Activated CD4-positive, alpha-beta memory T cell treated with anti-CD3 and anti-CD28 coated beads, Interleukin-2, amount 10 ng/mL, durations not matched to agents 7 days and 5 days (primary cell): ENCODE measurements around the gene HEATR5A. TPM values are rescaled to one million over a fixed set of nuclear protein-coding genes. Genes with fewer than 3 reads are reported as not detected.
"Not testable (repeated sequence)": the region's sequence is repeated elsewhere in the genome, so short reads cannot be mapped to it uniquely, and the experiment has no call there.

Experiments used
- CTCF ChIA-PET: fragments of 350-600 bp; sonication (Branson Sonifier 250); formaldehyde crosslinking; loops from one replicate; lab custom pipeline; 2021; ENCODE audit warnings: antibody characterized with exemption, inconsistent platforms; lab: Charles Lee
- POLR2A ChIA-PET: fragments of 350-600 bp; sonication (Branson Sonifier 250); formaldehyde crosslinking; loops from one replicate; lab custom pipeline; 2021; ENCODE audit warnings: antibody characterized with exemption; lab: Charles Lee
- DNase-seq: peaks from one replicate; pipeline ENCODE4 v3.0.0-alpha.2; 2020
- H3K27ac Mint-ChIP-seq: one replicate; pipeline ENCODE4 v1.8.0; 2021; ENCODE audit warnings: mild to moderate bottlenecking, mixed read lengths
- H3K27me3 Mint-ChIP-seq: one replicate; pipeline ENCODE4 v1.8.0; 2021; ENCODE audit warnings: mixed read lengths
- H3K36me3 Mint-ChIP-seq: one replicate; pipeline ENCODE4 v1.8.0; 2021; ENCODE audit warnings: low read depth, mixed read lengths
- H3K4me1 Mint-ChIP-seq: one replicate; pipeline ENCODE4 v1.8.0; 2021; ENCODE audit warnings: mixed read lengths
- H3K4me3 Mint-ChIP-seq: one replicate; pipeline ENCODE4 v1.8.0; 2021; ENCODE audit warnings: mild to moderate bottlenecking, mixed read lengths
- H3K9me3 Mint-ChIP-seq: one replicate; pipeline ENCODE4 v1.8.0; 2021; ENCODE audit warnings: mixed read lengths
- total RNA-seq, 2 experiments: library from RNA; stranded (reverse); gene quantifications; one replicate each; pipeline ENCODE4 v1.2.3, GENCODE V29; 2021

The HEATR5A gene
- total RNA-seq, 2 experiments from 2014 or later = 9.4 to 12.5 TPM

DNA sequence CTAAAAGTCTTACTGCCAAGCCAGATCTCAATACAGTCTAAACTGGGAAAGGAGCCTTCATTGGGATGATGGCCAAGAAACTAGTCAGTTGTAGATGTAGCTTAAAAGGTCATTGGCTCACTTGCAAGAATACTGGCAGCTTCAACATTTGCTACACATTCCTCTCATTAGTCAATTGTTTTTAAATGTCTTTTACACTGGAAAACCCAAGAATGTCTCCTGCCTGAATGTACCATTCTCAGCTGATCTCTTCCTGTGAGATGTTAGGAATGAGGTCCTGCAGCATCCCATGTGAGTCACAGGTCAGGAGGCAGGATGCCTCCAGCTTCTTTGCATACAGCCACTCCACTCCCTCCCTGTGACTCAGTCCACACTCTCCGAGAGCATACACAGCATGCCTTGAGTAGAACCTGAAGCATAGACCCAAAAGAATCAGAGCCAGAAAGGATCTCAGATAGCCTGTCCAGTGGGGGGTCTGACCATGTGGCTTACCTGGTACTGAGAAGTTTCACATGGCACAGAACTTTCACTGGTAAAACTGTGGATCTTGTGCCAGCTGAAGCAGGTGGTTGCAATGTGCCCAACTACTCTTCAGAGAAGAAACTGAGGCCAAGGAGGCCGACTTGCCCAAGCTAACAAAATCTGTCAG, 156.7 kb downstream of the HEATR5A start:
- ChIA-PET CTCF (no interaction called here), POLR2A (interaction anchor here (2.5 kb wide), 1 partner anchor 55 kb away, joined by 7 read pairs; no protein-coding TSS in a partner anchor)
- H3K9me3 Mint-ChIP-seq = no peaks in the 10 kb centered on the region
- H3K4me3 Mint-ChIP-seq = no peak overlapping the region
- peaks cover 20% of the 10 kb centered on the region for H3K4me1 Mint-ChIP-seq
- no peaks in the 10 kb centered on the region for H3K36me3 Mint-ChIP-seq
- no peak overlapping the region for H3K27ac Mint-ChIP-seq
- no peaks in the 10 kb centered on the region for H3K27me3 Mint-ChIP-seq
- DNase-seq = no peak

DNA sequence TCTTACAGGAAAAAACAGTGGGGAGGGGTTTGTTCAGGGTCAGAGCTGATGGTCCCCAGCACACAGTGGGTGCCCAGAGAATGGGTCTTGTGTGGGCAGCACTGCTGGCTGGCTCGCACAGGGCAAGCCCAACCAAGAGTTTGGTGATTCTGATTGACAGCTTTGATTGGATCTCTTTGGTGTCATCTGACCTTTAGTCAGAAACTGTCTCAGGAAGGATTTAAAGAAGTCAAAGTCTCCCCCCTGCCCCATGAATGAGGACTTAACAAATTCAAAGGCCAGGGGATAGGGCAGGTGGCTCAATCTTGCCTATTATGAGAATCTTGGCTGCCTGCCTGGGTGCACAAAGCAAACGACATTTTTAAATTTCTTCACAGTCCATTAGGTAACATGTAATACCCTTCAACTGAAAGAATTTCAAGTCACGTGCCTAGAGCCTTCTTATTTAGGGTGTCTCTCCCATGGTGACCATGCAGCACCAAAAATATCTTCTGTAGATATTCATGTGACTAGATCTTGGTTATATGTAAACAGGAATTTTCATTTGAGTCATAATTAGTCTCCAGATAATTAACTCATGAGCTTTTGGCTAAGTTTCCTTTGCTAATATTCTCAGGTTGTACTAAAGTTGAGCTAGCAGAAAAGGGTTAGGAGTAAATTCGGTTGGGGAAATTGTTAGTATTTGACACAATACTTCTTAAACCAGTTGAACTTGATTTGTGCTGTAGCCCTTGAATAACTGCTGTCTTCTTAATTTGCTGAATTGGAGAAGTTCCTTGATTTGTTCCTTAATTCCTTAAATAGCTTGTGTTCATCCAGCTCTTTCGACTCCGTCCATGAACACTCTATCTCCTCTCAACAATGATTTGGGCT, 158.3 kb downstream of the HEATR5A start:
- DNase-seq = no peak
- ChIA-PET POLR2A (interaction anchor here (0.8 to 1.5 kb wide), 2 partner anchors 54 kb away, joined by 3 read pairs; no protein-coding TSS in a partner anchor), CTCF (no interaction called here)
- peaks cover 20% of the 10 kb centered on the region for H3K4me1 Mint-ChIP-seq
- H3K27ac Mint-ChIP-seq = no peak overlapping the region
- no peaks in the 10 kb centered on the region for H3K36me3 Mint-ChIP-seq
- H3K4me3 Mint-ChIP-seq = no peak overlapping the region
- no peaks in the 10 kb centered on the region for H3K27me3 Mint-ChIP-seq
- H3K9me3 Mint-ChIP-seq = no peaks in the 10 kb centered on the region

GRCh38 chr14:31261523-31261858, 158.9 kb downstream of the HEATR5A start:
- Mint-ChIP-seq H3K27me3 (no peaks in the 10 kb centered on the region), H3K9me3 (no peaks in the 10 kb centered on the region), H3K4me1 (peaks cover 19% of the 10 kb centered on the region), H3K36me3 (no peaks in the 10 kb centered on the region), H3K4me3 (no peak overlapping the region), H3K27ac (no peak overlapping the region)
- CTCF ChIA-PET = no interaction called here
- DNase-seq = no peak
- POLR2A ChIA-PET = interaction anchor here (1.5 kb wide), 1 partner anchor 53 kb away, joined by 3 read pairs; no protein-coding TSS in a partner anchor

DNA sequence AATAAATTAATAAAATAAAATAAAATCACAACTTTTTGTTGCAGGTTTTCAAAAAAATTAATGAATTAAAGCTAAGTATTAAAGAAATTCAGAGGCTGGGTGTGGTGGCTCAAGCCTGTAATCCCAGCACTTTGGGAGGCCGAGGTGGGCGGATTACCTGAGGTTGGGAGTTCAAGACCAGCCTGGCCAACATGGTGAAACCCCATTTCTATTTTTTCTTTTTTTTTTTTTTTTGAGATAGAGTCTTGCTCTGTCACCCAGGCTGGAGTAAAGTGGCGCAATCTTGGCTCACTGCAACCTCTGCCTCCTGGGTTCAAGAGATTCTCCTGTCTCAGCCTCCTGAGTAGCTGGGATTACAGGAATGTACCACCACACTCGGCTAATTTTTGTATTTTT, 161.3 kb downstream of the HEATR5A start:
- H3K27me3 Mint-ChIP-seq, H3K36me3 Mint-ChIP-seq, CTCF ChIA-PET, POLR2A ChIA-PET, DNase-seq, H3K4me3 Mint-ChIP-seq, H3K9me3 Mint-ChIP-seq, H3K4me1 Mint-ChIP-seq, H3K27ac Mint-ChIP-seq: not testable (repeated sequence)

GRCh38 chr14:31258427-31259039, 161.8 kb downstream of the HEATR5A start:
- POLR2A ChIA-PET = no interaction called here

DNA sequence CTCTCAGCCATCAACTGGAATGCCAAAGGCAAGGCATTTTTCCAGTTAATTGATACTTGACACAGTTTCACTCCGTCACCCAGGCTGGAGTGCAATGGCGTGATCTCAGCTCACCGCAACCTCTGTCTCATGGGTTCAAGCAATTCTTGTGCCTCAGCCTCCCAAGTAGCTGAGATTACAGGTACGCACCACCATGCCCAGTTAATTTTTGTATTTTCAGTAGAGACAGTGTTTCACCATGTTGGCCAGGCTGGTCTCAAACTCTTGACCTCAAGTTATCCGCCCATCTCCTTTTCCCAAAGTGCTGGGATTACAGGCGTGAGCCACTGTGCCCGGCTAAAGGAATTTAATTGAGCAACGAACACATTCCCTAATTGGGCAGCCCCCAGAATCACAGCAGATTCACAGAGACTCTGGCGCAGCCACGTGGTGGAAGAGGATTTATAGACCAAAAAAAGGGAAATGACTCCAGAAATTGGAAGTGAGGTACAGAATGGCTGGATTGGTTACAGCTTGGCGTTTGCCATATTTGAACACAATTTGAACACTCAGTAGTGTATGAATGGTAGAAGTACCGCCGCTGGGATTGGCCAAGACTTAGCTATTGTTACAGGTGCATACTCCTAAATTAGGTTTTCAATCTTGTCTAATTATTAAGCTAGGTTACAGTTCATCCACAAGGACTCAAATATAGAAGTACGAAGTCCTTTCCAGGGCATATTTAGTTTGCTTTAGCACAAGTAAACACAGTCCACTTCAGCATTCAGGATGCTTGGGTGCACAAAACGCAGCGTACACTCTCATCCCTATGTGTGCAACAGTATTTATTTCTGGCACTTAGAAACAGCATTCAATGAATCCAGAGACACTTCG, 162.6 kb downstream of the HEATR5A start:
- CTCF ChIA-PET, H3K4me1 Mint-ChIP-seq, H3K4me3 Mint-ChIP-seq, H3K27ac Mint-ChIP-seq, H3K36me3 Mint-ChIP-seq, H3K27me3 Mint-ChIP-seq, POLR2A ChIA-PET, H3K9me3 Mint-ChIP-seq, DNase-seq: not testable (repeated sequence)

More at GRCh38 chr14:31258427-31259039, 161.8 kb downstream of the HEATR5A start:
- Mint-ChIP-seq H3K4me1 (no peaks in the 10 kb centered on the region), H3K27ac (no peak overlapping the region), H3K36me3 (no peaks in the 10 kb centered on the region), H3K9me3 (no peaks in the 10 kb centered on the region), H3K27me3 (no peaks in the 10 kb centered on the region), H3K4me3 (no peak overlapping the region)
- CTCF ChIA-PET = no interaction called here
- DNase-seq = no peak

DNA sequence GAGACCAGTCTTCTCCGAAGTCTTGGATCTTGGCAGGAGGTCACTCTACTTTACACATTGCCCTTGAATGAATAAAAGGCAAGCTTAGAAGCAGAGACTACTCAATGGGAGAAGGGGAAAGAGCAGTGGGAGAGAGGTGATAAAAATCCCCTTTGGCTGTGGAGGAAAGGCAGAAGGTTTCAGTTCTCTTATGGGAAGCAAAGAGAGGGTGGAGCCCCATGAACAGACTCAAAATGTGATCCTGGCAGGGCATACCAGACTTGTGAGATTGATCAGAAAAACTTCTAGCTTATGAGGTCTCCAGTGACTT, 163.2 kb downstream of the HEATR5A start:
- Mint-ChIP-seq H3K4me3 (no peak overlapping the region), H3K27ac (no peak overlapping the region), H3K4me1 (no peaks in the 10 kb centered on the region), H3K27me3 (no peaks in the 10 kb centered on the region), H3K9me3 (no peaks in the 10 kb centered on the region), H3K36me3 (no peaks in the 10 kb centered on the region)
- ChIA-PET CTCF (no interaction called here), POLR2A (no interaction called here)
- DNase-seq = no peak

GRCh38 chr14:31256534-31257243, 163.7 kb downstream of the HEATR5A start:
- Mint-ChIP-seq H3K27me3 (no peaks in the 10 kb centered on the region), H3K36me3 (no peaks in the 10 kb centered on the region), H3K9me3 (no peaks in the 10 kb centered on the region), H3K4me1 (no peaks in the 10 kb centered on the region), H3K27ac (no peak overlapping the region), H3K4me3 (no peak overlapping the region)
- CTCF ChIA-PET = no interaction called here
- no peak for DNase-seq
- POLR2A ChIA-PET = no interaction called here

- POLR2A ChIA-PET, DNase-seq, H3K27ac Mint-ChIP-seq, H3K9me3 Mint-ChIP-seq, H3K4me3 Mint-ChIP-seq, H3K36me3 Mint-ChIP-seq, H3K27me3 Mint-ChIP-seq, CTCF ChIA-PET, H3K4me1 Mint-ChIP-seq: not testable (repeated sequence)
These were observed 164.4 kb downstream of the HEATR5A start for GRCh38 chr14:31255918-31256317.

DNA sequence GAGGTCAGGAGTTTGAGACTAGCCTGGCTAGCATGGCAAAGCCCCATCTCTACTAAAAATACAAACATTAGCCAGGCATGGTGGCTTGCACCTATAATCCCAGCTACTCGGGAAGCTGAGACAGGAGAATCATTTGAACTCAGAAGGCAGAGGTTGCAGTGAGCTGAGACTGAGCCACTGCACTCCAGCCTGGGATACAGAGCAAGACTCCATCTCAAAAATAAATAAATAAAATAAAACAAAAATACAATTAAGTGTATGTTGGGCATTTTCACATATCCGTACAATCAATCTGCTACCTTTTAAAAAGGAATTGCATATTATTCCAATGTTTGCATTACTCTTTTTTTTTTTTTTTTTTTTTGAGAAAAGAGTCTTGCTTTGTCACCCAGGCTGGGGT, 165.1 kb downstream of the HEATR5A start:
- CTCF ChIA-PET = no interaction called here
- Mint-ChIP-seq H3K27ac (no peak overlapping the region), H3K36me3 (no peaks in the 10 kb centered on the region), H3K9me3 (no peaks in the 10 kb centered on the region), H3K4me1 (no peaks in the 10 kb centered on the region), H3K27me3 (no peaks in the 10 kb centered on the region), H3K4me3 (no peak overlapping the region)
- DNase-seq = no peak
- POLR2A ChIA-PET = no interaction called here

GRCh38 chr14:31253746-31254471, 166.4 kb downstream of the HEATR5A start:
- Mint-ChIP-seq H3K36me3 (no peaks in the 10 kb centered on the region), H3K9me3 (no peaks in the 10 kb centered on the region), H3K27ac (no peak overlapping the region), H3K4me1 (no peaks in the 10 kb centered on the region), H3K27me3 (no peaks in the 10 kb centered on the region), H3K4me3 (no peak overlapping the region)
- ChIA-PET CTCF (no interaction called here), POLR2A (no interaction called here)
- no peak for DNase-seq

GRCh38 chr14:31252865-31253264, 167.5 kb downstream of the HEATR5A start:
- ChIA-PET POLR2A (no interaction called here), CTCF (no interaction called here)
- H3K27me3 Mint-ChIP-seq = no peaks in the 10 kb centered on the region
- no peaks in the 10 kb centered on the region for H3K4me1 Mint-ChIP-seq
- DNase-seq = no peak
- H3K9me3 Mint-ChIP-seq = no peaks in the 10 kb centered on the region
- H3K27ac Mint-ChIP-seq = no peak overlapping the region
- no peak overlapping the region for H3K4me3 Mint-ChIP-seq
- no peaks in the 10 kb centered on the region for H3K36me3 Mint-ChIP-seq
